ENCODE measurements around the gene OR6B2. TPM values are rescaled to one million over a fixed set of nuclear protein-coding genes. Genes with fewer than 3 reads are reported as not detected.

OR6B2 gene
- total RNA-seq = not detected

GRCh38 chr2:240030379-240031094 is at the start of gene OR6B2:
OR6B2 (minus strand) TSS chr2:240030429; CDS start chr2:240030429, 0 bp downstream.
- Mint-ChIP-seq H3K27me3 (ENCODE audit: low read depth) (peaks cover 43% of the 10 kb centered on the region), H3K27ac (no peak within 1 kb of the TSS), H3K9me3 (no peaks in the 10 kb centered on the region), H3K4me1 (ENCODE audit: low read depth) (peaks cover 6% of the 10 kb centered on the region), H3K36me3 (ENCODE audit: insufficient read depth in 2 of 2) (peaks cover 0 to 1% of the 10 kb centered on the region in 2 donors), H3K4me3 (no peak within 1 kb of the TSS)
- ATAC-seq (replicated peaks in 1 of 2) (no peak), DNase-seq (no peak)

- Mint-ChIP-seq H3K27ac (no peak overlapping the region), H3K36me3 (ENCODE audit: insufficient read depth in 2 of 2) (peaks cover 6 to 18% of the 10 kb centered on the region in 2 donors), H3K4me3 (no peak overlapping the region), H3K27me3 (ENCODE audit: low read depth) (peaks cover 6% of the 10 kb centered on the region), H3K4me1 (ENCODE audit: low read depth) (no peaks in the 10 kb centered on the region), H3K9me3 (peaks cover 9 to 10% of the 10 kb centered on the region in 2 donors)
- DNase-seq = no peak
- ATAC-seq (replicated peaks in 1 of 2) = no peak
These were observed 48.4 kb upstream of the OR6B2 start for GRCh38 chr2:240078631-240079030.

- ATAC-seq (replicated peaks in 1 of 2) = no peak
- no peak for DNase-seq
- Mint-ChIP-seq H3K27ac (no peak overlapping the region), H3K4me1 (ENCODE audit: low read depth) (no peaks in the 10 kb centered on the region), H3K9me3 (peaks cover 9 to 10% of the 10 kb centered on the region in 2 donors), H3K4me3 (no peak overlapping the region), H3K27me3 (ENCODE audit: low read depth) (peaks cover 7% of the 10 kb centered on the region), H3K36me3 (ENCODE audit: insufficient read depth in 2 of 2) (peaks cover 6 to 18% of the 10 kb centered on the region in 2 donors)
These were observed 47.2 kb upstream of the OR6B2 start for GRCh38 chr2:240077442-240077841.

GRCh38 chr2:240074545-240074944 is 44.3 kb upstream of the OR6B2 start:
- no peak for ATAC-seq (replicated peaks in 1 of 2)
- Mint-ChIP-seq H3K27ac (no peak overlapping the region), H3K27me3 (ENCODE audit: low read depth) (peaks cover 16% of the 10 kb centered on the region)

GRCh38 chr2:240070907-240071306 is 40.7 kb upstream of the OR6B2 start:
- ATAC-seq (replicated peaks in 1 of 2) = no peak
- no peaks in the 10 kb centered on the region for H3K36me3 Mint-ChIP-seq (ENCODE audit: insufficient read depth in 2 of 2)
- no peak overlapping the region for H3K4me3 Mint-ChIP-seq
- no peaks in the 10 kb centered on the region for H3K4me1 Mint-ChIP-seq (ENCODE audit: low read depth)
- DNase-seq = no peak
- H3K9me3 Mint-ChIP-seq = no peaks in the 10 kb centered on the region
- no peak overlapping the region for H3K27ac Mint-ChIP-seq
- peaks cover 19% of the 10 kb centered on the region for H3K27me3 Mint-ChIP-seq (ENCODE audit: low read depth)

More at GRCh38 chr2:240074545-240074944, 44.3 kb upstream of the OR6B2 start:
- no peaks in the 10 kb centered on the region for H3K4me1 Mint-ChIP-seq (ENCODE audit: low read depth)
- H3K4me3 Mint-ChIP-seq = no peak overlapping the region
- peaks cover 9 to 10% of the 10 kb centered on the region in 2 donors for H3K9me3 Mint-ChIP-seq
- no peak for DNase-seq
- H3K36me3 Mint-ChIP-seq (ENCODE audit: insufficient read depth in 2 of 2) = peaks cover 6 to 18% of the 10 kb centered on the region in 2 donors

GRCh38 chr2:240069829-240070228 is 39.6 kb upstream of the OR6B2 start:
- DNase-seq (no peak), ATAC-seq (replicated peaks in 1 of 2) (no peak)
- no peaks in the 10 kb centered on the region for H3K9me3 Mint-ChIP-seq
- H3K27me3 Mint-ChIP-seq (ENCODE audit: low read depth) = peaks cover 26% of the 10 kb centered on the region
- no peak overlapping the region for H3K4me3 Mint-ChIP-seq
- no peak overlapping the region for H3K27ac Mint-ChIP-seq
- no peaks in the 10 kb centered on the region for H3K36me3 Mint-ChIP-seq (ENCODE audit: insufficient read depth in 2 of 2)
- no peaks in the 10 kb centered on the region for H3K4me1 Mint-ChIP-seq (ENCODE audit: low read depth)

- peaks cover 28% of the 10 kb centered on the region for H3K27me3 Mint-ChIP-seq (ENCODE audit: low read depth)
- ATAC-seq (replicated peaks in 1 of 2) (no peak), DNase-seq (no peak)
- H3K4me3 Mint-ChIP-seq = no peak overlapping the region
- H3K36me3 Mint-ChIP-seq (ENCODE audit: insufficient read depth in 2 of 2) = no peaks in the 10 kb centered on the region
- no peaks in the 10 kb centered on the region for H3K9me3 Mint-ChIP-seq
- no peak overlapping the region for H3K27ac Mint-ChIP-seq
- no peaks in the 10 kb centered on the region for H3K4me1 Mint-ChIP-seq (ENCODE audit: low read depth)
These were observed 38.0 kb upstream of the OR6B2 start for GRCh38 chr2:240068193-240068592.

GRCh38 chr2:240066489-240066888 is 36.3 kb upstream of the OR6B2 start:
- Mint-ChIP-seq H3K27ac (no peak overlapping the region), H3K4me3 (no peak overlapping the region), H3K9me3 (no peaks in the 10 kb centered on the region), H3K36me3 (ENCODE audit: insufficient read depth in 2 of 2) (no peaks in the 10 kb centered on the region), H3K27me3 (ENCODE audit: low read depth) (peaks cover 17% of the 10 kb centered on the region), H3K4me1 (ENCODE audit: low read depth) (no peaks in the 10 kb centered on the region)
- no peak for DNase-seq
- no peak for ATAC-seq (replicated peaks in 1 of 2)

- Mint-ChIP-seq H3K27ac (no peak overlapping the region), H3K27me3 (ENCODE audit: low read depth) (peaks cover 15% of the 10 kb centered on the region), H3K4me1 (ENCODE audit: low read depth) (no peaks in the 10 kb centered on the region), H3K36me3 (ENCODE audit: insufficient read depth in 2 of 2) (no peaks in the 10 kb centered on the region), H3K9me3 (no peaks in the 10 kb centered on the region), H3K4me3 (no peak overlapping the region)
- ATAC-seq (replicated peaks in 1 of 2) (no peak), DNase-seq (no peak)
These were observed 34.7 kb upstream of the OR6B2 start for GRCh38 chr2:240064898-240065297.

GRCh38 chr2:240060977-240061591 is 30.9 kb upstream of the OR6B2 start:
- Mint-ChIP-seq H3K4me1 (ENCODE audit: low read depth) (no peaks in the 10 kb centered on the region), H3K4me3 (no peak overlapping the region), H3K27ac (no peak overlapping the region), H3K27me3 (ENCODE audit: low read depth) (peaks cover 30% of the 10 kb centered on the region), H3K9me3 (no peaks in the 10 kb centered on the region), H3K36me3 (ENCODE audit: insufficient read depth in 2 of 2) (no peaks in the 10 kb centered on the region)
- ATAC-seq (replicated peaks in 1 of 2) (peak; percentile 55 to 62), DNase-seq (peak; percentile 45 to 50)

- no peaks in the 10 kb centered on the region for H3K36me3 Mint-ChIP-seq (ENCODE audit: insufficient read depth in 2 of 2)
- H3K27ac Mint-ChIP-seq = no peak overlapping the region
- H3K27me3 Mint-ChIP-seq (ENCODE audit: low read depth) = peaks cover 59% of the 10 kb centered on the region
- no peak for ATAC-seq (replicated peaks in 1 of 2)
- H3K9me3 Mint-ChIP-seq = no peaks in the 10 kb centered on the region
- H3K4me3 Mint-ChIP-seq = no peak overlapping the region
- H3K4me1 Mint-ChIP-seq (ENCODE audit: low read depth) = peaks cover 4% of the 10 kb centered on the region
- DNase-seq = no peak
These were observed 26.4 kb upstream of the OR6B2 start for GRCh38 chr2:240056678-240057077.

GRCh38 chr2:240055177-240055917 is 25.1 kb upstream of the OR6B2 start:
- DNase-seq (no peak), ATAC-seq (replicated peaks in 1 of 2) (no peak)
- no peaks in the 10 kb centered on the region for H3K36me3 Mint-ChIP-seq (ENCODE audit: insufficient read depth in 2 of 2)
- no peak overlapping the region for H3K4me3 Mint-ChIP-seq
- H3K9me3 Mint-ChIP-seq = no peaks in the 10 kb centered on the region
- peaks cover 73% of the 10 kb centered on the region for H3K27me3 Mint-ChIP-seq (ENCODE audit: low read depth)
- peaks cover 4% of the 10 kb centered on the region for H3K4me1 Mint-ChIP-seq (ENCODE audit: low read depth)
- no peak overlapping the region for H3K27ac Mint-ChIP-seq

Measured in activated T-cell treated with anti-CD3 and anti-CD28 coated beads, Interleukin-2, amount 50 U/mL, for 72 hours (primary cell).